DOHH2 (cell line): ENCODE results near the gene UMAD1.

Source experiments
- CTCF ChIP-seq: fragments of 200-600 bp; sonication (generic); IDR thresholded peaks from one replicate; pipeline ENCODE4 v1.5.1; 2014; ENCODE audit warnings: antibody characterized with exemption, mild to moderate bottlenecking, low read depth, low read length; ENCODE audit not compliant: poor library complexity, severe bottlenecking
- EZH2phosphoT487 ChIP-seq: fragments of 200-600 bp; sonication (generic); IDR thresholded peaks from 2 replicates; pipeline ENCODE4 v1.6.1; 2017; ENCODE audit warnings: borderline replicate concordance, mild to moderate bottlenecking, antibody characterized with exemption, low read length, moderate library complexity, mixed read lengths

- TF ChIP-seq CTCF (no peak), EZH2phosphoT487 (no peak)
Measured at GRCh38 chr7:7620236-7620635, 20.3 kb upstream of the UMAD1 start.
